SIG-M5 (cell line): Measurements from ENCODE around the gene RAN.
A peak's percentile ranks its signal among the peaks of the same experiment; 100 is the strongest.
"Not testable (repeated sequence)": the region's sequence is repeated elsewhere in the genome, so short reads cannot be mapped to it uniquely, and the experiment has no call there.

ENCODE experiments used
- DNase-seq: peaks from one replicate; lab custom pipeline; 2025; lab: John Stamatoyannopoulos, UW

Gene RAN

DNA sequence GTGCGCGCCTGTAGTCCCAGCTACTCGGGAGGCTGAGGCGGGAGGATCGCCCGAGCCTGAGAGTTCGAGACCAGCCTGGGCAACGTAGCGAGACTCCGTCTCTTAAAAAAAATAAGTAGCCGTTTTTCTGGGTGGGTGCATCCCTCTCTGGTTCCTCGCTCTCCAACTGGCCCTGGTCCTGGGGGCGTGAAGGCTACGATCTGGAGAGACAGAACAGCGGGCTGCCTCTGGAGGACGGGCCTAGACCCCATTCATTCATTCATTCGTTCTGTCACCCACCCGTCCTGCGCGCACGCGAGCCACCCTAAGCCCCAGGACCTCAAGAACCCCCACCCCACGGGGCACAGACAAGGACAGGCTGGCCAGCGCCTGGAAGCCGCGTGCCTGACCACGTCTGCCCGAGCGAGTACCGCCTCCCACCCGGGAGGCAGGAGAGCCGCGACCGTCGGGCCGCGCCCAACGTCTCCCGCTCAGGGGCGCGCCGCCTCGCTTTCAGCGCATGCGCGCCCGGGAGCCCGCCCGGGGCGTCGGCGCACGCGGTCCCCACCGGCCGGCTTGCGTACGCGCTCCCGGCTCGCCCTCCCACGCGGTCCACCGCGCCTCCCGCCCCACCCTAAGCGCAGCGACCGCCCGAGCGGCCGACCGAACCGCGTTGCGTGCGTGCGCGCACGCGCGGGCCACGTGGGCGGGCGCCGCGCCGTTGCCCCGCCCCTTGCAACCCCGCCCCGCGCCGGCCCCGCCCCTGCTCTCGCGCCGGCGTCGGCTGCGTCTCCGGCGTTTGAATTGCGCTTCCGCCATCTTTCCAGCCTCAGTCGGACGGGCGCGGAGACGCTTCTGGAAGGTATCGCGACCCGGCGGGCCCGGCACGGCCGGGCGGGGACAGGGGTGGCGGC is at the start of gene RAN:
RAN (plus strand) TSS at position 781 of the 893 bp plus-strand sequence. CDS start 528 bp downstream, outside the sequence.
- peak; percentile 13 for DNase-seq

DNA sequence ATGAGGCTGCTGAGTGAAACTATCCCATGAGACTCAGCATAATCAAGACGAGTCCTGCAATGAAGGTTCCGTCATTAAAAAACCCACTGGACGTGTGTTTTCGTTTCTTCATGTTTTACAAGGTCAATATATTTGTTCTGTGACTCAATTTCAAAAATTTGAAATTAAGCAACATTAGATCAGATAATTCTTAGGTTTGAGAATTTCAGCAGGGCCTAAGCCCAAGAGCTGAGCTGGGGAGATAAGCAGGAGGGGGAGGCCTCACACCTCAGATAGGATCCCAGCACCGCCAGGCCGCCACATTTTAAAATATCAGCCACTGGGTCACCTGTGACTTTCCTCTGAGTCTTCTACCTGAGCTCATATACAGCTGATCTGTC is 46.1 kb upstream of the RAN start:
- no peak for DNase-seq

DNA sequence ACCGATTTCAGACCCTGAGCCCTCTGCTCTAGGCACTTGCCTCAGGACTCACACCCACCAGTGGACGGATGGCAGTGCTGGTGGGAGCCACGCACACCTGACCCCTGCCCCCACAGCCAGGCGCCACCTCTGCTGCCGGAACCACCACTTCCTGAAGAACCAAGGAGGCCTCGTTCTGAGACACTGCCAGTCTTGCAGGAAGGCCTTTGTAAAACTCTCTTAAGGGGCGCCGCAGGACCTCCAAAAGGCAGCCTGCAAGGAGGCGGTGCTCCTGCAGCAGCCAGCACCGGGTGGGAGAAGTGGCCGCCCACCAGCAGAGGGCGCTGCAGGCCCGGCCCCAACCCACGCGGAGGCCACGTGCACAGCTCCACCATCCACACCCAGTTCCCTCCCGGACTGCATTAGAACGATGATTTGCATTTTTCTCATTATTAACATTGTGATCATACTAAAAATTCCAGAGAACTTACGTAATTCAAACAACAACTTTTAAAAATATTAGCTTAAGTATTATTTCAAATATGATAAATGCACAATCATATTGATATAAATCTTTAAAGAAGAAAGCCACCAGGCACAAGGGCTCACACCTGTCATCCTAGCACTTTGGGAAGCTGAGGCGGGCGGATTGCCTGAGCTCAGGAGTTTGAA is 45.6 kb upstream of the RAN start:
- DNase-seq = no peak

DNA sequence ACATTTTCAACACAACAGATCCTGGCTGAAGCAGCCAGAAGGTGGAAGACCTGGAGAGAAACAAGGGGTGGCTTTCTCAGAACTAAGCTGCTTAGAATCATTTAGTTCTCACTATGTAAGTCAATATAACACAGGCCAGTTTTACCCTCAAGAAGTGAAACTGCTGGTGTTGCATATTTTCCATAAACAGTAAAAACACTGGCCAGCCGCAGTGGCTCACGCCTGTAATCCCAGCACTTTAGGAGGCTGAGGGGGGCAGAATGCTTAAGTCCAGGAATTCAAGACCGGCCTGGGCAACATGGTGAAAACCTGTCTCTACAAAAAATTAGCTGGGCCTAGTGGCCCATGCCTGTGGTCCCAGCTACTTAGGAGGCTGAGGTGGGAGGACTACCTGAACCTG is 44.4 kb upstream of the RAN start:
- no peak for DNase-seq

DNA sequence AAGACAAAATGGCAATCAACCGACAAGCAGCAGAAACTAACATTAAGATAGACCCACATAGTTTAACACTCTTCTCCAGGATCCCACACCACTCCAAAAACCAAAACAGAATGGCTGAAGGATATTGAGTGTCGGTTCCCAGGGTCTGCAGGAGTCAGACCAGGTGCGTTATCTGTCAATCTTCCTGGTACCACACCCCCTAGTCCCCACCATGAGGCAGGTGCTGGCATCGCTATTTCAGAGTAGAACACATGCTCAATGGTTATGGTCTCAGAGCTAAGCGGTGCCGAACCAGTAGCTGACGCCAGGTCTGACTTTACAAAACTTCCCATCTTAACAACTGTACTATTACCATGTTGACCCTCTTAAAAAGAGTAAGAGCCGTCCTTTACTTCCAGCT is 43.0 kb upstream of the RAN start:
- no peak for DNase-seq

DNA sequence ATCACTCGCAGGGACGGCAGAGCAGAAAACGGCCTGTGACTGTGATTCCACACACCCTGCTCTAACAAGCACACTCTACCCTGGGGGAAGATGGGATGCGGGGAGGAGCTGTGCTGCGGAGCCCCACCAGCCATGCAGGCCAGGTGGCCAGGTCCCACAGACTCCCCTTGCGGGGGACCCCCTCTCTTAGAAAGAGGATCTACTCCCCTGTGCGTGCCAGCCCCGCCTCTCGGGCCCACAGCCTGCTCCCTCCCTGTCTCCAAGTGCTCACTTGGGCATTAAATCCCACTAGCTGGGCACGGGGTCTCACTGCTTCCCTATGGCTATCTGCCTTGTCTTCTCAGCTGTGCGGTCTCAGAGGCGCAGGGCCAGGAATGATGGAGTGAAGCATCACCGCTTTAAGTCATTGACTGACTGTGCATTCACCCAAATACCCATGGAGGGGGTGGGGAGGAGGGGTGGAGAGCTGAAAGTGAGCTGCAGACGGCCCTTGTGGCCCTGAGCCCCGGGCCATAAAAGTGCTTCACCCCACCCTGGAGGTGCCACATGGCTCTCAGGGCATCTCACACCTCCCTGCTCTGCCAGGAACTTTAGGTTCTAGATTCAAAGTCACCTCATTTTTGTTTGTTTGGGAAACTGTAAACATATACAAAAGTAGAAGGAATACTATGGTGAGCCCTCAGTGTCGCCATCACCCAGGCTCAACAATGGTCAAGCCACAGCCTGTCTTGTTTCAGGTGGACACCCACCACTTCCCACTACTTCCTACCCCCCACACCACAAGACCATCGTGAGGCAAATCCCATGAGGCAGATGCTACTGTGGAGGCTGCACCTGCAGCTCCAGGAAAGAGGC is 42.2 kb upstream of the RAN start:
- no peak for DNase-seq

DNA sequence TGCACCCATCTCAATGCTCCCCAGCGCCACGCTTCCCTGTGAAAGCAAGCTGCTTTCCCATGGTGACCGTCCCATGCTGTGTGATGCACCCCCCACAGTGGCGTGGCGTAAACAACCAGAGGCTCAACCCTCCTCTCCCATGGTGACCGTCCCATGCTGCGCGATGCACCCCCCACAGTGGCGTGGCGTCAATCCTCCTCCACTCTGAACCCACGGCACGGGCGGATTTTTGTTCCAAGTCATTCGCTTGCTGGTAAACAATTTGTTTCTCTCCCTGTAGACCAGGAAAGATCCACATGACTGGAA is 41.7 kb upstream of the RAN start:
- DNase-seq = no peak

DNA sequence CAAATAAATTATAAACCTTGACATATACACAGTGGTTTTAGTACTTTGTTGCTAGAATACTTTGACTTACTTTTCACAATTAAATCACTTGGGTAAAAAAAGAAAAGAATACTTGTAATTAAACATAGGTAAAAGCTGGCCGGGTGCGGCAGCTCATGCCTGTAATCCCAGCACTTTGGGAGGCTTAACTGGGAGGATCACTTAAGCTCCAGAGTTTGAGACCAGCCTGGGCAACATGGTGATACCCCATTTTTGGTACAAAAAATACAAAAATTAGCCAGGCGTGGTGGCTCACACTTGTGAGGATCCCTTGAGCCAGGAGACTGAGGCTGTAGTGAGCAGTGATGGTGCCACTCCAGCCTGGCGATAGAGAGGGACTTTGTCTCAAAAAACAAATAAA is 40.6 kb upstream of the RAN start:
- DNase-seq = no peak

DNA sequence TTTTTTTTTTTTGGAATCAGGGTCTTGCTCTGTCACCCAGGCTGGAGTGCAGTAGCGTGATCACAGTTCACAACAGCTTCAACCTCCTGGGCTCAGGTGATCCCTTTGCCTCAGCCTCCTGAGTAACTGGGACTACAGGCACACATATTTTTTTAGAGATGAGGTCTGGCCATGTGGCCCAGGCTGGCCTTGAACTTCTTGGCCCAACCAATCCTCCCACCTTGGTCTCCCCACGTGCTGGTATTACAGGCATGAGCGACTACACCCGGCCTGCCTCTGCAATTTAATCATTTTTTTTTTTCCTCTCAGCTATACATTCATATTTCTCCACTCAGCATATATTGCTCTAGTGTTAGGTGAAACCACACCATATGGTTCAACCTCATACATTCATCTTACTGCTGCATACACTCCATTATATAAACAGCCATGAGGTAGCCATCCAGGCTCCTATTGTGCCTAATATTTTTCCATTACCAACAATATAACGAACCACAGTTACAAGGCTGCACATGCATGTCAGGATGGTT is 39.9 kb upstream of the RAN start:
- no peak for DNase-seq

DNA sequence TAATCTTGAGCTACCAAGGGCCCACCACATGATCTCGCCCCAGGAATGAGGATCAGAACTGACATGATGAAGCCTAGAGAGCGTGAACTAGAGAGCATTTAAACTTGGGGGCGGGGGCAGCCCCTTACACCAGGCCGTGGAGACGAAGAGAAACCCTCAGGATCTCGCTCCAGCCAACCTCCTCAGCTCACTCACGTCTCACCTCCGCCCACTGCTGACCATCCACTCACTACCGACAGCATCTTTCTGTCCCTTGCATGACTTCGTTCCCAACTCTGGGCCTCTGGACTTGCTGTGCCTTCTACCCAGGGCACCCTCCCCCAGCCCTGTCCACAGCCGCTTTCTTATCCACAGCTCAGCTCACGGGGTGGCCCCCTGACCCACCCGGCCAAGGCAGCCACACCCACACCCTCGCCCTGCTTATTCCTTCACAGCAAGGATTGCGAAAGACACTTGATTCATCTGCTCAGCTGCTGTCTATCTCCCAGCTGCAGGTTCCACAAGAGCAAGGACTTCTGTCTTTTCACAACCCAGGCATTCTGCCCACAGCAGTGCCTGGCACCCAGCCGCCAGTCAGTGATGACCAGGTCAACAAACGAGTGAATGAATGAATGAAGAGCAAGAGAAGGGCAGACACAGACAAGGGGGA is 39.2 kb upstream of the RAN start:
- no peak for DNase-seq

DNA sequence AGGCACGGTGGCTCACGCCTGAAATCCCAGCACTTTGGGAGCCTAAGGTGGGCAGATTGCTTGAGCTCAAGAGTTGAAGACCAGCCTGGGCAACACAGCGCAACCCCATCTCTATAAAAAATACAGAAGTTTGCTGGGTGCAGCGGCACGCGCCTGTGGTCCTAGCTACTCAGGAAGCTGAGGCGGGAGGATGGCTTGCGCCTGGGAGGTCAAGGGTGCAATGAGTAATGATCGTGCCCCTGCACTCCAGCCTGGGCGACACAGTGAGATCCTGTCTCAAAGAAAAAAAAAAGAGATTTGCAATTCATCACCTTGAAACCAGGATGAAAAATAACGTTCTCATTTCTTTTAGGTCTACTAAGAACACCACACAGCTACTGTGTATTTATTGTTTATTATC is 36.9 kb upstream of the RAN start:
- no peak for DNase-seq

DNA sequence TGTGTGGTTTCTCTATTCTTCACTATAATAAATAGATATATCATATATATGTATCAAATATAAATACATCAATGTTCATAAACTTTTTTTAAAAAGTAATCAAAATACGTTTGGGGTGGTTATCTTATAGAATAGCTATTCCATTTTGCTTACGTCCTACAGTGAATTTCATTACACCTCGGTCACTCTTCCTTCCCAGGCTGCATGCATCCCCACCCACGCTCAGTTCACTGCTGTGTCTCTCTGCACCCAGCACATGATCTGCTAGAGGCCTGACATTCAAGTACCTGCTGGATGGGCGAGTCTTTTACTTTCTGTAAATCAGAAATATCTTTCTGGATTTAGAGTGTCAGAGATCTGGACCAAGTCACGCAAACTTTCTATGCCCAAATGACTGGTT is 36.4 kb upstream of the RAN start:
- no peak for DNase-seq

DNA sequence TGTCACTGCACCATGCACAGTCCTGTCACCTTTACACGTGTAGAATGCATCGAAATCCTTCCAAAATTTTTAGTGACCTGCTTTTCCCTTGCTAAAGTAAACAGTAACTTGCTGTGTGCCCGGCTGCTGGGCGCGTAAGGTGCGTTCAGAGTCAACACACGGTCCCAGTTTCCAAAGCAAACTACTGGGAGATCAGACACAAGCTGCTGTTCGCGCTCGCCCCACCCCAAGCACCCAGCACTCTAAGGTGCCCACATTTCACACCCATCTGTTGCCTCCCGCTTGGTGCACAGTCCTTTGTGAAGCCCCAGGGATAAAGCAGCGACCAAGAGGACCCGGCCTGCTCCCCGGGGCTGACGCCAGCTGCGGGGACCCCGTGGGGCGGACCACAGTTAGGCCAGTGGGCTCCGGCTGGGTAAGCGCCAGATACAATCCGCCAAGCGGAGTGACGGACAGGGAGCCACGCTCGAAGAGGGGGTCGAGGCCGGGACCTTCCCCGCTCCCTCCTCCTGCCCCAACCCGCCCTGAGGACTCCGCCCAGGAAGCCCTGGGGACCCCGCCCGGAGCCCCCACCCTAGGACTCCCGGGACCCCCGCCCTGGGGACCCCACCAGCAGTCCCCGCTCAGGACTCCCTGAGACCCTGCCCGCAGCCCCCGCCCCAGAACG is 33.4 kb upstream of the RAN start:
- no peak for DNase-seq

DNA sequence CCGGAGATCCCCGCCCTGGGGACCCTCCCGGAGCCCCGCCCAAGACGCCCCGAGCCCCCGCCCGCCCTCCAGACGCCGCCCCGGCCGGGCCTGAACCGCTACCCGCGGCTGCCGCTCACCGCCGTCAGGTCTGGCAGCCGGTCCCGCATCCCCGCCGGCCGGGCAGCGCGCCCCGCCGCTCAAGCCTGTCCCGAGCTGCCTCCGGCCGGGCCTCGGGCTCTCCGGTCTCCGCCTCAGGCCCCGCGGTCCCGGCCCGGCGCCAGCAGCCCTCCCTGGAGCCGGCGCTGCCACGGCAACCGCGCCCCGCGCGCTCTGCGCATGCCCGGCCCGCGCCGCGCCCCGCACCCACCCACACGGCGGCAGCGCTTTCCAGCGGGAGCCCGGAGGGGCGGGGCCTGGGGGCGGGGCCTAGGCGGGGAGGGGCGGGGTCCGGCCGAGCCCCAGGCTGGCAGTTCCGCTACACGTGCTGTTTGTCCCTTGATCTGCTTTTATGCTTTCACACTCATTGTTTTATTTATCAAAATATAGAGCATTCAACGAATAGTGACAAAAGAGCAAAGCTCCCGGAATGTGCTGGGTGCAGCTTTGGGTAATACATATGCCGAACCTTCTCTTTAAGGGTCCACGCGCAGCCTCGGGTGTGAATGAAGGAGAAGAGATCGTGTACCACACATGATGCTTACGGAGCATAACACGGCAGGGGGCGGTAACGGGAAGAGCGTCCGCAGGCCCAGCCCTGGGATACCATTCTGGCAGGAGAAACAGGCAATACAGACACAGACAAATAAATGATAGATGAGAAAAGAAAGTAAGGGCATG is 32.7 kb upstream of the RAN start, which contains the start of gene STX2:
STX2 (minus strand) TSS at position 300 of the 819 bp plus-strand sequence; CDS start at position 149, 151 bp downstream.
- no peak for DNase-seq

DNA sequence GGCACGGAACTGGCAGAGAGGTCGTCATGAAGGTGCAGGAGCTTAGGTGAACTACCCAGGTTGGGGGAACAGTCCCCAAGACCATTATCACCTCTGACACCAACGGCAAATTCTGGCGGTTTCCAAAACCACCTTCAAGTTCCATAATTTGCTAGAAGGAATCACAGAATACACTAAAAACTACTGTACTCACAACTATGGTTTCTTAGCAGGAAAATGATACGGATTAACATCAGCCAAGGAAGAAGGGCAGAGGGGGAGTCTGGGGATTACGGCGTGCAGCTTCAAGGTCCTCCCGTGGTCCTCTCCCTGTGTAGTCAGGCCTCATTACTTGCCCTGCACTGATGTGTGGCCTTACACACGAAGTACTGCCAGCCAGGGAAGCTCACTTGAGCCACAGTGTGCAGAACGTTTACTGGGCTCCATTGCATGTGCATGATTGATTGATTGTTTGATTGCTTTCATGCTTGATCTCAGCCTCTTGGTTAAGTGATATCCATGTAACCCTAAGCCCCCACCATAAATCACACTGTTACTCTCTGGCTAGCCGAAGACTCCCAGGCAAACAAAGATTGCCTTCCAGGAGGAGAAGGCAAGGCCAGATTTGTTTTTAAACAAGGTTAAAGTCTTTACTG is 32.0 kb upstream of the RAN start:
- DNase-seq = no peak

DNA sequence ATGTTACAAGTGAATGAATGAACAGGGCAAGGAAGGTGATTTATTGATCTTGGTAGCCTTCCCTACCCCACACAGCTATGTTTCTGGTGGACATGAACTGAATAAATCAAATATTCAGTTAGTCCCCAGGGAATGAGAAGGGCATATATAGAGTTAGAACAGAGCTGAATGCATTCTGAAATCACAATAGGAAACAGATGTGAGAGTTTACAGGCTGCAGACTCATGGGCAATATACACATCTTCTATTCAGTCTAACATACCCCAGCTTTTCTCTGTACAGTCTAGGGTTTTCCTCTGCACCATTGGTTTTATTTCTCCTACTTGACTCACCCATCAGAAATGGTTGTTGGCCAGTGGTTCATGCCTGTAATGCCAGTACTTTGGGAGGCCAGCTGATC is 25.5 kb upstream of the RAN start:
- DNase-seq = no peak

DNA sequence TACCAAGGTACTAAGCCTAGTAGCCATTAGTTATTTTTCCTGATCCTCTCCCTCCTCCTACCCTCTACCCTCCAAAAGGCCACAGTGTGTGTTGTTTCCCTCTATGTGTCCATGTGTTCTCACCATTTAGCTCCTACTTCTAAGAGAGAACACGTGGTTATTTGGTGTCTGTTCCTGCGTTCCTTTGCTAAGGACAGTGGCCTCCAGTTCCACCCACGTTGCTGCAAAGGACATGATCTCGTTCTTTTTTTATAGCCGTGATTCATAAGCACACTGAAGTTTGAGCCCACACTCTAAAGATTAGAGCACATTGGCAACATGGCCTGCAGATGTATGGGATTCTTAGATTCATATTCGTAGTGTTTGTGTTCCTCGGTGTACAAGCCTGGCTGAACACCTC is 24.8 kb upstream of the RAN start:
- DNase-seq = no peak

DNA sequence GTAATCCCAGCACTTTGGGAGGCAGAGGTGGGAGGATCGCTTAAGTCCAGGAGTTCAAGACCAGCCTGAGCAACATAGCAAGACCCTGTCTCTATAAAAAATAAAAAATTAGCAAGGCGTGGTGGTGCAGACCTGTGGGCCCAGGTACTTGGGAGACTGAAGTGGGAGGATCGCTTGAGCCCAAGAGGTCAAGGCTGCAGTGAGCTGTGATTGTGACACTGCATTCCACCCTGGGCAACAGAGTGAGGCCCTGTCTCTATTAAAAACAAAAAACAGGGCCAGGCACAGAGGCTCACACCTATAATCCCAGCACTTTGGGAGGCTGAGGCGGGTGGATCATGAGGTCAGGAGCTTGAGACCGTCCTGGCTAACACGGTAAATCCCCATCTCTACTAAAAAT is 23.8 kb upstream of the RAN start:
- DNase-seq = not testable (repeated sequence)

DNA sequence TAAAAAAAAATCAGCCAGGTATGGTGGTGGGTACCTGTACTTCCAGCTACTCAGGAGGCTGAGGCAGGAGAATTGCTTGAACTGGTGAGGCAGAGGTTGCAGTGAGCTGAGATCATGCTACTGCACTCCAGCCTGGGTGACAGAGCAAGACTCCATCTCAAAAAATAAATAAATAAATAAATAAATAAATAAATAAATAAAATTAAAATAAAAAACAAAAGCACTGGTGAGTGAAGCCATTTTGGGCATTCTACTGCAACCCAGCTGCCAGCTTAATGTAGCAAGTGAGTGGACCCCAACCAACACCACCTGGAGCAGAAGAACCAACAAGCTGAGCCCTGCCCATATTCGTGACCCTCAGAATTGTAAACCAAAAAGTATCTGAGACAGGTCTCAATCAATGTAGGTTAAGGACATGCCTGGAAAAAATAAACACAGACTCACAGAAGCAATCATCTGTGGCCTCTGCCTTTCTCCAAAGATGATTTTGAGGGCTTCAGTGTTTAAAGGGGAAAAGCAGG is 23.0 kb upstream of the RAN start:
- not testable (repeated sequence) for DNase-seq
